Measurements from ENCODE around the gene GCK. TPM values are rescaled to one million over a fixed set of nuclear protein-coding genes. Genes with fewer than 3 reads are reported as not detected.

Gene GCK
- total and polyA plus RNA-seq, 4 donors, result 0.09 to 12.7 (median 0.44) TPM

- peak; percentile 29 for DNase-seq (ENCODE audit: low spot score)
- TF ChIP-seq JUND (IDR thresholded peaks at IDR 0.05) (no peak), HNF4G (IDR thresholded peaks at IDR 0.05) (no peak), RXRA (IDR thresholded peaks at IDR 0.05) (no peak), TAF1 (conservative IDR thresholded peaks at IDR 0.05) (no peak), CTCF (IDR thresholded peaks at IDR 0.05; ENCODE audit: low read depth, low read length, missing input control) (no peak), FOXA2 (IDR thresholded peaks at IDR 0.05) (no peak), GABPA (IDR thresholded peaks at IDR 0.05 in 1 of 2, conservative IDR thresholded peaks at IDR 0.05 in 1 of 2) (no peak), NR2F2 (IDR thresholded peaks at IDR 0.05) (no peak), EGR1 (IDR thresholded peaks at IDR 0.05; ENCODE audit: low read depth in 2 of 2) (no peak), SP1 (IDR thresholded peaks at IDR 0.05) (no peak), REST (IDR thresholded peaks at IDR 0.05) (no peak), RAD21 (IDR thresholded peaks at IDR 0.05) (no peak)
- H3K36me3 ChIP-seq (ENCODE audit: control insufficient read depth in 4 of 4, insufficient read depth in 3 of 4, low read depth in 1 of 4, low read length in 3 of 4), result peaks cover 0 to 29% (median 8%) of the 10 kb centered on the region in 4 donors
- peaks cover 0 to 3% (median 1%) of the 10 kb centered on the region in 4 donors for H3K4me1 ChIP-seq (ENCODE audit: control insufficient read depth in 4 of 4, insufficient read depth in 4 of 4, low read length in 3 of 4)
- H3K9ac ChIP-seq (ENCODE audit: low read depth in 1 of 2, low read length in 2 of 2), result no peak overlapping the region
- no peak overlapping the region for H3K4me3 ChIP-seq (ENCODE audit: low read depth in 1 of 3, low read length in 3 of 3)
- H3K27me3 ChIP-seq (ENCODE audit: control insufficient read depth in 4 of 4, insufficient read depth in 4 of 4, low read length in 3 of 4), result no peaks in the 10 kb centered on the region
- H3K27ac ChIP-seq (ENCODE audit: low read depth in 1 of 2, low read length in 2 of 2), result no peak overlapping the region
- no peaks in the 10 kb centered on the region for H3K9me3 ChIP-seq (ENCODE audit: control insufficient read depth in 4 of 4, low read length in 3 of 4)
- WGBS, result 73% methylated on average over 33 of the region's 33 CpGs
Observed at GRCh38 chr7:44147026-44147991, 41.9 kb downstream of the GCK start.

- WGBS, result 49% methylated on average over 65 of the region's 65 CpGs
- Histone ChIP-seq H3K27me3 (ENCODE audit: control insufficient read depth in 4 of 4, insufficient read depth in 4 of 4, low read length in 3 of 4) (no peaks in the 10 kb centered on the region), H3K27ac (ENCODE audit: low read depth in 1 of 2, low read length in 2 of 2) (no peak overlapping the region), H3K9ac (ENCODE audit: low read depth in 1 of 2, low read length in 2 of 2) (no peak overlapping the region), H3K4me1 (ENCODE audit: control insufficient read depth in 4 of 4, insufficient read depth in 4 of 4, low read length in 3 of 4) (peaks cover 0 to 3% (median 1%) of the 10 kb centered on the region in 4 donors), H3K4me3 (ENCODE audit: low read depth in 1 of 3, low read length in 3 of 3) (no peak overlapping the region), H3K9me3 (ENCODE audit: control insufficient read depth in 4 of 4, low read length in 3 of 4) (no peaks in the 10 kb centered on the region), H3K36me3 (ENCODE audit: control insufficient read depth in 4 of 4, insufficient read depth in 3 of 4, low read depth in 1 of 4, low read length in 3 of 4) (peaks cover 0 to 22% (median 8%) of the 10 kb centered on the region in 4 donors)
- peak; percentile 69 for DNase-seq (ENCODE audit: low spot score)
- TF ChIP-seq RAD21 (IDR thresholded peaks at IDR 0.05) (no peak), MAX (IDR thresholded peaks at IDR 0.05) (no peak), JUND (IDR thresholded peaks at IDR 0.05) (no peak), FOXA2 (IDR thresholded peaks at IDR 0.05) (no peak), GABPA (IDR thresholded peaks at IDR 0.05 in 1 of 2, conservative IDR thresholded peaks at IDR 0.05 in 1 of 2) (no peak), EGR1 (IDR thresholded peaks at IDR 0.05; ENCODE audit: low read depth in 2 of 2) (no peak), SP1 (IDR thresholded peaks at IDR 0.05) (no peak), YY1 (IDR thresholded peaks at IDR 0.05) (no peak), HNF4G (IDR thresholded peaks at IDR 0.05) (no peak), HNF4A (conservative IDR thresholded peaks at IDR 0.05) (no peak), TAF1 (conservative IDR thresholded peaks at IDR 0.05) (no peak), CTCF (IDR thresholded peaks at IDR 0.05; ENCODE audit: low read depth, low read length, missing input control) (no peak), RXRA (IDR thresholded peaks at IDR 0.05) (no peak), NR2F2 (IDR thresholded peaks at IDR 0.05) (no peak), ATF3 (IDR thresholded peaks at IDR 0.05) (no peak)
Observed at GRCh38 chr7:44145969-44146911, 43.0 kb downstream of the GCK start.
